Fibroblast of lung (primary cell): Measurements from ENCODE around the gene NAA10. TPM values are rescaled to one million over a fixed set of nuclear protein-coding genes. Genes with fewer than 3 reads are reported as not detected.

Experiments used
- DNase-seq, 2 donors: peaks; one replicate each; pipeline versions ENCODE4 v3.0.0 to v3.0.0-alpha.2; 2010; ENCODE audit warnings: low read depth in 2 of 2
- H2AFZ ChIP-seq: 2 replicates; pipeline ENCODE4 v1.5.1; 2012; ENCODE audit warnings: low read length, control low read depth, inconsistent platforms
- H3K27ac ChIP-seq: 2 replicates; pipeline ENCODE4 v1.5.1; 2011; ENCODE audit warnings: low read length, control low read depth; ENCODE audit not compliant: insufficient read depth
- H3K27me3 ChIP-seq: 2 replicates; pipeline ENCODE4 v1.5.1; 2011; ENCODE audit warnings: mild to moderate bottlenecking, low read length; ENCODE audit not compliant: control insufficient read depth, insufficient read depth
- H3K36me3 ChIP-seq: 2 replicates; pipeline ENCODE4 v1.5.1; 2011; ENCODE audit warnings: low read length; ENCODE audit not compliant: control insufficient read depth, insufficient read depth
- H3K4me1 ChIP-seq: 2 replicates; pipeline ENCODE4 v1.5.1; 2011; ENCODE audit warnings: low read length; ENCODE audit not compliant: control insufficient read depth, insufficient read depth; ENCODE audit errors: extremely low read depth
- H3K4me2 ChIP-seq: 2 replicates; pipeline ENCODE4 v1.5.1; 2011; ENCODE audit warnings: low read length, control low read depth; ENCODE audit not compliant: insufficient read depth; ENCODE audit errors: extremely low read depth
- H3K4me3 ChIP-seq, 4 experiments: fragments of 200-600 bp in 1 of 4; sonication (generic) in 1 of 4; replicated peaks in 1 of 4; 2 replicates each; pipeline ENCODE4 v1.5.1; 2011 to 2016; ENCODE audit warnings: low read length in 4 of 4, low read depth in 3 of 4, mild to moderate bottlenecking in 3 of 4, control low read depth in 2 of 4, inconsistent platforms in 1 of 4, mixed read lengths in 1 of 4; ENCODE audit not compliant: insufficient read depth in 1 of 4; ENCODE audit errors: control extremely low read depth in 1 of 4
- H3K79me2 ChIP-seq: 2 replicates; pipeline ENCODE4 v1.5.1; 2012; ENCODE audit warnings: mild to moderate bottlenecking, low read length, inconsistent platforms; ENCODE audit not compliant: control insufficient read depth, insufficient read depth
- H3K9ac ChIP-seq: 2 replicates; pipeline ENCODE4 v1.5.1; 2011; ENCODE audit warnings: mild to moderate bottlenecking, low read length, control low read depth; ENCODE audit not compliant: insufficient read depth
- H3K9me3 ChIP-seq: 2 replicates; pipeline ENCODE4 v1.5.1; 2012; ENCODE audit warnings: low read depth, low read length; ENCODE audit not compliant: control insufficient read depth, insufficient read depth
- H4K20me1 ChIP-seq: 2 replicates; pipeline ENCODE4 v1.5.1; 2011; ENCODE audit warnings: low read length; ENCODE audit not compliant: control insufficient read depth, insufficient read depth; ENCODE audit errors: extremely low read depth
- CTCF ChIP-seq, 2 donors: IDR thresholded peaks in 1 of 2; conservative IDR thresholded peaks in 1 of 2; 1 replicate in 1 of 2; 2 replicates in 1 of 2; pipeline ENCODE4 v1.5.1; 2011 to 2012; ENCODE audit warnings: low read length in 2 of 2, control low read depth in 1 of 2, inconsistent platforms in 1 of 2, low read depth in 1 of 2, mild to moderate bottlenecking in 1 of 2
- EZH2 ChIP-seq: IDR thresholded peaks from 2 replicates; pipeline ENCODE4 v1.5.1; 2012; ENCODE audit warnings: low read length, control low read depth, mild to moderate bottlenecking; ENCODE audit errors: missing control alignments
- polyA plus RNA-seq, 2 donors: library from polyadenylated mRNA; depleted of rRNA in 1 of 2; stranded (reverse) in 1 of 2; unstranded in 1 of 2; fragments of >200 nt; gene quantifications; 2 replicates each; pipeline ENCODE4 v1.2.1, GENCODE V29; 2011 to 2012; ENCODE audit warnings: missing spikeins in 1 of 2
- total RNA-seq: library from RNA; depleted of rRNA; stranded (reverse); fragments of >200 nt; gene quantifications from 2 replicates; pipeline ENCODE4 v1.2.1, GENCODE V29; 2014

NAA10 gene
- total and polyA plus RNA-seq, 2 donors (not counting 1 experiment from before 2014, with no cell fraction given) = 37.0 to 66.2 TPM

GRCh38 chrX:153882557-153882956 is 52.3 kb downstream of the NAA10 start:
- Histone ChIP-seq H3K4me1 (no peaks in the 10 kb centered on the region), H3K4me2 (no peak overlapping the region), H3K36me3 (no peaks in the 10 kb centered on the region), H3K27me3 (peaks cover 29% of the 10 kb centered on the region), H3K9me3 (no peaks in the 10 kb centered on the region), H4K20me1 (no peaks in the 10 kb centered on the region), H3K27ac (no peak overlapping the region), H3K9ac (no peak overlapping the region), H2AFZ (no peak overlapping the region), H3K4me3 (no peak overlapping the region), H3K79me2 (no peaks in the 10 kb centered on the region)
- TF ChIP-seq CTCF (conservative IDR thresholded peaks at IDR 0.05 in 1 of 2, IDR thresholded peaks at IDR 0.05 in 1 of 2; ENCODE audit: low read depth in 1 of 2, low read length in 2 of 2) (no peak), EZH2 (no peak)
- DNase-seq = no peak

GRCh38 chrX:153882086-153882498 is 52.7 kb downstream of the NAA10 start:
- Histone ChIP-seq H3K27ac (no peak overlapping the region), H3K27me3 (peaks cover 27% of the 10 kb centered on the region), H3K4me1 (no peaks in the 10 kb centered on the region), H3K79me2 (no peaks in the 10 kb centered on the region), H4K20me1 (no peaks in the 10 kb centered on the region), H3K9me3 (no peaks in the 10 kb centered on the region), H3K4me3 (no peak overlapping the region), H2AFZ (no peak overlapping the region), H3K36me3 (no peaks in the 10 kb centered on the region), H3K9ac (no peak overlapping the region), H3K4me2 (no peak overlapping the region)
- no peak for DNase-seq
- no peak for TF ChIP-seq EZH2
- TF ChIP-seq CTCF (conservative IDR thresholded peaks at IDR 0.05 in 1 of 2, IDR thresholded peaks at IDR 0.05 in 1 of 2; ENCODE audit: low read depth in 1 of 2, low read length in 2 of 2) = no peak

- Histone ChIP-seq H3K79me2 (no peaks in the 10 kb centered on the region), H3K27me3 (peaks cover 20% of the 10 kb centered on the region), H3K27ac (no peak overlapping the region), H3K4me1 (no peaks in the 10 kb centered on the region), H3K4me3 (no peak overlapping the region), H4K20me1 (no peaks in the 10 kb centered on the region), H2AFZ (no peak overlapping the region), H3K9me3 (no peaks in the 10 kb centered on the region), H3K9ac (no peak overlapping the region), H3K4me2 (no peak overlapping the region), H3K36me3 (no peaks in the 10 kb centered on the region)
- DNase-seq = no peak
- TF ChIP-seq CTCF (conservative IDR thresholded peaks at IDR 0.05 in 1 of 2, IDR thresholded peaks at IDR 0.05 in 1 of 2; ENCODE audit: low read depth in 1 of 2, low read length in 2 of 2) = no peak
- no peak for TF ChIP-seq EZH2
These were observed 53.6 kb downstream of the NAA10 start for GRCh38 chrX:153881281-153881680.
